NK-92 (cell line): ENCODE results near the gene RHOJ.
"Not testable (repeated sequence)": the region's sequence is repeated elsewhere in the genome, so short reads cannot be mapped to it uniquely, and the experiment has no call there.

Experiments
- DNase-seq: peaks from one replicate; lab custom pipeline; 2025; ENCODE audit not compliant: unreplicated experiment; lab: John Stamatoyannopoulos, UW

RHOJ gene

GRCh38 chr14:63266106-63266505, 61.9 kb downstream of the RHOJ start:
- no peak for DNase-seq

- no peak for DNase-seq
Observed at GRCh38 chr14:63267171-63267570, 62.9 kb downstream of the RHOJ start.

- DNase-seq, result no peak
Observed at GRCh38 chr14:63268771-63269170, 64.5 kb downstream of the RHOJ start.

- no peak for DNase-seq
Observed at GRCh38 chr14:63269561-63270225, 65.5 kb downstream of the RHOJ start.

- DNase-seq, result no peak
Observed at GRCh38 chr14:63273129-63273528, 68.9 kb downstream of the RHOJ start.

GRCh38 chr14:63273717-63274655, 69.7 kb downstream of the RHOJ start:
- no peak for DNase-seq

- no peak for DNase-seq
Observed at GRCh38 chr14:63275611-63276010, 71.4 kb downstream of the RHOJ start.

GRCh38 chr14:63276016-63276415, 71.8 kb downstream of the RHOJ start:
- DNase-seq, result no peak

GRCh38 chr14:63276492-63277342, 72.5 kb downstream of the RHOJ start:
- no peak for DNase-seq

GRCh38 chr14:63277591-63278183, 73.4 kb downstream of the RHOJ start:
- no peak for DNase-seq

- not testable (repeated sequence) for DNase-seq
Observed at GRCh38 chr14:63279933-63280332, 75.7 kb downstream of the RHOJ start.

GRCh38 chr14:63282997-63283883, 79.0 kb downstream of the RHOJ start:
- DNase-seq, result no peak

- DNase-seq, result no peak
Observed at GRCh38 chr14:63283884-63284248, 79.6 kb downstream of the RHOJ start.

GRCh38 chr14:63286071-63286470, 81.8 kb downstream of the RHOJ start:
- no peak for DNase-seq

GRCh38 chr14:63287666-63288483, 83.6 kb downstream of the RHOJ start:
- no peak for DNase-seq

GRCh38 chr14:63288853-63289252, 84.6 kb downstream of the RHOJ start:
- no peak for DNase-seq

GRCh38 chr14:63290741-63291430, 86.6 kb downstream of the RHOJ start:
- DNase-seq, result no peak

- no peak for DNase-seq
Observed at GRCh38 chr14:63292805-63293204, 88.6 kb downstream of the RHOJ start.
